HFFc6 (cell line): ENCODE results near the gene MOSMO. TPM values are rescaled to one million over a fixed set of nuclear protein-coding genes. Genes with fewer than 3 reads are reported as not detected.
A peak's percentile ranks its signal among the peaks of the same experiment; 100 is the strongest.

Experiments
- DNase-seq: peaks from one replicate; pipeline ENCODE4 v3.0.0-alpha.2; 2018
- H3K27ac Mint-ChIP-seq: 2 replicates; pipeline ENCODE4 v1.8.0; 2020; ENCODE audit warnings: mild to moderate bottlenecking, mixed read lengths
- H3K27me3 Mint-ChIP-seq: 2 replicates; pipeline ENCODE4 v1.8.0; 2021; ENCODE audit warnings: mild to moderate bottlenecking, moderate library complexity, mixed read lengths; ENCODE audit not compliant: insufficient read depth
- H3K36me3 Mint-ChIP-seq: 2 replicates; pipeline ENCODE4 v1.8.0; 2021; ENCODE audit warnings: low read depth, mixed read lengths
- H3K4me1 Mint-ChIP-seq: 2 replicates; pipeline ENCODE4 v1.8.0; 2020; ENCODE audit warnings: low read depth, mixed read lengths
- H3K4me3 Mint-ChIP-seq: 2 replicates; pipeline ENCODE4 v1.8.0; 2020; ENCODE audit warnings: mild to moderate bottlenecking, moderate library complexity, mixed read lengths
- H3K9me3 Mint-ChIP-seq: 2 replicates; pipeline ENCODE4 v1.8.0; 2020; ENCODE audit warnings: mild to moderate bottlenecking, mixed read lengths
- CTCF ChIP-seq: fragments of 200-600 bp; sonication (generic); IDR thresholded peaks from 2 replicates; pipeline ENCODE4 v1.5.0; 2021; ENCODE audit warnings: antibody characterized with exemption, mild to moderate bottlenecking
- total RNA-seq, 6 experiments: library from RNA; stranded (reverse); fragmentation: NEBNext Ultra II Directional; extraction: Animal tissue kit (Norgen Biotek cat#: 25700); gene quantifications; 2 replicates in 1 of 6; 3 replicates in 5 of 6; pipeline ENCODE4 v1.2.3, GENCODE V29; 2021

Gene MOSMO
- total RNA-seq, 6 experiments from 2014 or later = 16.9 to 28.2 (median 22.7) TPM

DNA sequence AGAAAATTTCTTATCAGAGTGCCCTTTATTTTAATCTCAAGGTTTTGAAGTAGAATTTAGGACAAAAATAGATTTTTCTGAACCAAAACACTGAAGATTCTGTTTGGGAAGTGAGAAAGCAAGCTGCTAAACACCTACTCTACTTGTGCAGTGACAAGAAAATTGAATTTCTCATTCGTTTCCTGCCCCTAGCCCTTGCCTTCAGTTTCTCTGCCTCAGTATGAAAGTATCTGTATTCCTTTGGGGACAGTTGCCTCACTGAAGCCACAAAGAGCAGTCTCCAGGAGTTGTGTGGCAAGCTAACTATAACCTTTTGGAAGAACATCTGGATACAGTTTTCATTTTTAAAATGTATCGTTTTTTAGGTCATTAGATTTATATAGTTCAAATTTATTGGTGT lies 19.7 kb downstream of the MOSMO start:
- Mint-ChIP-seq H3K4me3 (peak overlapping the region; percentile 64), H3K27me3 (no peaks in the 10 kb centered on the region), H3K9me3 (no peaks in the 10 kb centered on the region), H3K36me3 (peaks cover 33% of the 10 kb centered on the region), H3K27ac (peak overlapping the region; percentile 84), H3K4me1 (peaks cover 87% of the 10 kb centered on the region)
- no peak for DNase-seq
- TF ChIP-seq CTCF = no peak

DNA sequence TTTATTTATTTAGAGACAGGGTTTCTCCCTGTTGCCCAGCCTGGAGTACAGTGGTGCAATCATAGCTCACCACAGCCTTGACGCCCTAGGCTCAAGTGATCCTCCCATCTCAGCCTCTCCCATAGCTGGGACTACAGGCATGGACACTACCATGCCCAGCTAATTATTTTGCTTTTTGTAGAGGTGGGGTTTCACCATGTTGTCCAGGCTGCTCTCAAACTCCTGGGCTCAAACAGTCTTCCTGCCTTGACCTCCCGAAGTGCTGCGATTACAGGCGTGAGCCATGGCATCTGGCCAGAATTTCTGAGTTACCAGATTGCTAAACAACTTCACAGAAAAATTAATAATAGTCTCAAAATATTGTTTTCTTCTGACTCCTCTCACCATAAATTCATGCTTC lies 21.7 kb downstream of the MOSMO start:
- no peak for DNase-seq
- peaks cover 38% of the 10 kb centered on the region for H3K36me3 Mint-ChIP-seq
- H3K27ac Mint-ChIP-seq = peak overlapping the region; percentile 7
- H3K4me3 Mint-ChIP-seq = no peak overlapping the region
- TF ChIP-seq CTCF = no peak
- no peaks in the 10 kb centered on the region for H3K27me3 Mint-ChIP-seq
- H3K4me1 Mint-ChIP-seq = peaks cover 78% of the 10 kb centered on the region
- H3K9me3 Mint-ChIP-seq = no peaks in the 10 kb centered on the region

- H3K4me3 Mint-ChIP-seq = 0 out of 2 replicates have a peak overlapping the region, but pooled peaks have one; percentile 7
- peak overlapping the region; percentile 7 for H3K27ac Mint-ChIP-seq
- H3K36me3 Mint-ChIP-seq = peaks cover 38% of the 10 kb centered on the region
- TF ChIP-seq CTCF = no peak
- H3K27me3 Mint-ChIP-seq = no peaks in the 10 kb centered on the region
- no peaks in the 10 kb centered on the region for H3K9me3 Mint-ChIP-seq
- H3K4me1 Mint-ChIP-seq = peaks cover 72% of the 10 kb centered on the region
- DNase-seq = no peak
Measured at GRCh38 chr16:22030087-22030812, 22.3 kb downstream of the MOSMO start.

DNA sequence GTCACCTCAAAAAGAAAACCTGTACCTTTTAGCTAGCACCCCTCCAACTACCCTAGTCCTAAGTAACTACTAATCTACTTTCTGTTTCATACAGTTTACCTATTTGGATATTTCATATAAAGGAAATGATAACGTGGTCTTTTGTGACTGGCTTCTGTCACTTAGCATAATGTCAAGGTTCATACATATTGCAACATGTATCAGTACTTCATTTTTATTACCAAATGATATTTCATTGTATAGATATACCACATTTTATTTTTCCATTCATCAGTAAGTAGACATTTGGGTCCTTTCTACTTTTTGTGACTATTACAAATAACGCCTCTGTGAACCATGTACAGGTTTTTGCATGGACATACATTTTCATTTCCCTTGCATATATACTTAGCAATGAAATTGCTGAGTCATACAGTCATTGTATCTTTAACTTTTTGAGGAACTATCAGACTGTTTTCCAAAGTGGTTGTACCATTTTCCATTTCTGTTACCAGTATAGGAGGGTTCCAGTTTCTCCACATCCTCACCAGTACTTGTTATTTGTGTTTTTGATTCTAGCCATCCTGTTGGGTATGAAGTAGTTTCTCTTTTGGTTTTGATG lies 23.7 kb downstream of the MOSMO start:
- no peaks in the 10 kb centered on the region for H3K27me3 Mint-ChIP-seq
- peaks cover 38% of the 10 kb centered on the region for H3K36me3 Mint-ChIP-seq
- TF ChIP-seq CTCF = no peak
- H3K9me3 Mint-ChIP-seq = no peaks in the 10 kb centered on the region
- H3K4me1 Mint-ChIP-seq = peaks cover 58% of the 10 kb centered on the region
- DNase-seq = no peak
- no peak overlapping the region for H3K27ac Mint-ChIP-seq
- no peak overlapping the region for H3K4me3 Mint-ChIP-seq

- H3K27ac Mint-ChIP-seq = no peak overlapping the region
- H3K27me3 Mint-ChIP-seq = no peaks in the 10 kb centered on the region
- no peak for TF ChIP-seq CTCF
- H3K36me3 Mint-ChIP-seq = peaks cover 38% of the 10 kb centered on the region
- DNase-seq = no peak
- H3K4me3 Mint-ChIP-seq = no peak overlapping the region
- H3K4me1 Mint-ChIP-seq = peaks cover 29% of the 10 kb centered on the region
- H3K9me3 Mint-ChIP-seq = no peaks in the 10 kb centered on the region
Measured at GRCh38 chr16:22034503-22034902, 26.6 kb downstream of the MOSMO start.
